Ovary (tissue), 3 donors: ENCODE data around the gene DSCAM.

Experiments
- CTCF ChIP-seq, 3 donors: fragments of 450-650 bp in 2 of 3; fragments of 200-600 bp in 1 of 3; IDR thresholded peaks; one replicate each; pipeline versions ENCODE4 v1.5.1 to v1.8.0; 2016 to 2022; ENCODE audit warnings: antibody characterized with exemption in 3 of 3, mild to moderate bottlenecking in 1 of 3
- EP300 ChIP-seq: sonication (generic); formaldehyde crosslinking; IDR thresholded peaks from one replicate; pipeline ENCODE4 v1.6.1; 2017; ENCODE audit warnings: antibody characterized with exemption
- POLR2A ChIP-seq: fragments of 450-650 bp; IDR thresholded peaks from one replicate; pipeline ENCODE4 v1.6.1; 2017; ENCODE audit warnings: antibody characterized with exemption, mild to moderate bottlenecking, moderate library complexity
- donor health status: DM: no; HTN: no; CAD: no.

GRCh38 chr21:40463176-40463575 lies 383.8 kb downstream of the DSCAM start:
- TF ChIP-seq CTCF (IDR thresholded peaks at IDR 0.05): no peak
- no peak for TF ChIP-seq POLR2A
- no peak for TF ChIP-seq EP300
